ENCODE measurements around the gene ASAP2.

Gene ASAP2

GRCh38 chr2:9279426-9279825 lies 72.8 kb downstream of the ASAP2 start:
- no peak for DNase-seq

DNA sequence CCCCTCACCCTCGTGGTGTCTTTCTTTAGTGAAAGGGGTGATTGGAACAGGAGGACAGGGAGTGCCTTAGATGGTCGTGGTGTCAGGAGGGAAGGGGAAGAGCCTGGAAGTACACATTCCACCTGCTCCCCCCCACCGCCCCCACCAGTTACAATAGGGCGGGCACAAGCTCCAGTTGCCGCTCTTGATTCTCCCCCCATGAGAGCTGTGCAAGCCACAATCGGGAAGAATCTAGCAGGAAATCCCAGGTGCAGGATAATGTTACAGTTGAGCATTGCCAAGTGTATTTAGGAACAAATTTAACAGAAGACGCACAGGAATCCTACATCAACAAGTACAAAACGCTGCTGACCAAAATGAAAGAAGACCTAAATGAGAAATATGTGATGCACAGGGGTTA lies 73.6 kb downstream of the ASAP2 start:
- DNase-seq = no peak

- DNase-seq = no peak
These were observed 74.5 kb downstream of the ASAP2 start for GRCh38 chr2:9281145-9281544.

- no peak for DNase-seq
These were observed 75.8 kb downstream of the ASAP2 start for GRCh38 chr2:9282128-9283112.

DNA sequence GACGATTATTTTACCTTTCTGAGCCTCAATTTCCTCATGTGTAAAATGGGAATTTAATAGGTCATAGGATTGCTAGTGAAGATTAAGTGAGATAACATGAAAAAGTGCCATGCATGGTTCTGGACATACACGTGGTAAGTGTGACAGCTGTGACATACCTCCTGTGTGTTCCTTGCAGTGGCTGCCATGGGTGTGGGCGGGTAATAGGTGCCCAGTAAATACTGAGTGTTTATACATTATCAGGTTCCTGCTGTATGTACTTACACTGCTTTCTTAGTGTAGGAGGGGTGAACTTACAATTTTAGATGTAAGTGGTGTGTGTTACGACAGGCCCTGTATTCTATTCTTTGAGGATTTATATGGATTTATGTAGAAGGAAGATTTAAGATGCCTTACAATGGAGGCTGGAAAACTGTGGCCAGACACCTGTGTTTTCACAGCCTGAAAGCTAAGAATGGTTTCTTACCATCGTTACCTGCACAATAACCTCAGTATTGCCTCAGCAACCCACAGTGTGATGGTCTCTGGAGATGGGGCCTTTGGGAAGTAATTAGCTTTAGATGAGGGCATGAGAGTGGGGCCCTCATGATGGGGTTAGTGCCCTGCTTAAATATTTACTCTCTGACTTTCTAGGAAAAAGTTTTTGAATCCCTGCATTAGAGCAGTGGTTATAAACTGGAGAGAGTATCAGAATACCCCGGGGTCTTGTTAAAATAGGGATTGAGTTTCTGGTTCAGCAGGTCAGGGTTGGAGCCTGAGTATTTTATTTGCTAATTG lies 78.1 kb downstream of the ASAP2 start:
- DNase-seq = no peak

- no peak for DNase-seq
These were observed 78.8 kb downstream of the ASAP2 start for GRCh38 chr2:9285385-9285920.

GRCh38 chr2:9285921-9286320 lies 79.3 kb downstream of the ASAP2 start:
- no peak for DNase-seq

GRCh38 chr2:9286554-9287399 lies 80.2 kb downstream of the ASAP2 start:
- DNase-seq = no peak

DNA sequence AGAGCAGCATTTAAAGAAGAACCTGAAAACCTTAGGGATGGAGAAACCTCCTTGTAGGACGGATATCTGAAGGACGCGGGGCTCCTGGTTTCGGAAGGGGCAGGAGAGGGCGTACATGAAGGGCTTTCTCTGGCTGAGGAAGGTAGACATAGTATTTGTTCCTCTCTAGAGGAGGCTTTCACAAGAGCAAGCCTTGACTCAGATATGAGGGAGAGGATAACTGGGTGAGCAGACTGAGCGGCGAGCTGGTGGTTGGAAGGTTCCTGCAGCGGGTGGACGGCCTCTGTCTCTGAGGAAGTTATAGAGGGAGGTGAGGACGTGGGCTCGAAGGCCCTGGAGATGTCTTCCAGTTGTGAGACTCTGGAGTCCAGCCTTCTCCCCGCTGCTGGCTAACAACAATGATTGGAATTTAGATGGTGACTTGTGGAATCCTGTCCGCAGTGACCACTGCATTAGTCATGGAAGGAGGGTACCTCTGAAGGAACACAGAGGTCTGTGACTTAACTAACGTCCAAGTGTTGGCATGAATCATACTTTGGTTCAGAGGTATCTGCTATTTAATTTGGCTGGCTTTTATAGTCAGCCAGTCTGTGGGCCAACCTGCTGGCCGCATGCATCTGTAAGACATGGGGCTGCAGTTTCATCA lies 80.9 kb downstream of the ASAP2 start:
- peak; percentile 97 for DNase-seq

GRCh38 chr2:9288233-9288632 lies 81.6 kb downstream of the ASAP2 start:
- peak; percentile 91 for DNase-seq

GRCh38 chr2:9288681-9289338 lies 82.2 kb downstream of the ASAP2 start:
- DNase-seq = peak; percentile 57

- peak; percentile 25 for DNase-seq
These were observed 84.7 kb downstream of the ASAP2 start for GRCh38 chr2:9291331-9291730.

GRCh38 chr2:9291866-9292265 lies 85.3 kb downstream of the ASAP2 start:
- DNase-seq = no peak

GRCh38 chr2:9292426-9292825 lies 85.8 kb downstream of the ASAP2 start:
- DNase-seq = no peak

DNA sequence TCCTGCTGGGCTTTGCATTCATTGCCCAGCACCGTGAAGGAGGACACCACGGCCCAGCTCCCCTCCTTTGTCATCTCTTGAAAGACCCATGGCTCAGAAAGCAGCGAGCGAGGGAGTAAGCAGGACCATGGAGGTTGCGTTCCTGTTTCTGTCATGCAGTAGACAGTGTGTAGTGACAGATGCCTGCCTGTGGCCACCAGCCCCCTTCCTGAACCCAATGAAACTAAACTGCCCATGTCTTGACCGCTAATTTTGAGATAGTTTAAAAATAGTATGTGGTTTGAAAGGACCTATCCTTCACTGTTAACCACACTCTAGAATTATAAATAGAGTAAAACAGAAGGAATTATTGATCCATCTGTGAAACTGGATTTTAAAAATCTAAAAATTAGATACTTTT lies 88.2 kb downstream of the ASAP2 start:
- no peak for DNase-seq

- no peak for DNase-seq
These were observed 89.9 kb downstream of the ASAP2 start for GRCh38 chr2:9296559-9296958.

DNA sequence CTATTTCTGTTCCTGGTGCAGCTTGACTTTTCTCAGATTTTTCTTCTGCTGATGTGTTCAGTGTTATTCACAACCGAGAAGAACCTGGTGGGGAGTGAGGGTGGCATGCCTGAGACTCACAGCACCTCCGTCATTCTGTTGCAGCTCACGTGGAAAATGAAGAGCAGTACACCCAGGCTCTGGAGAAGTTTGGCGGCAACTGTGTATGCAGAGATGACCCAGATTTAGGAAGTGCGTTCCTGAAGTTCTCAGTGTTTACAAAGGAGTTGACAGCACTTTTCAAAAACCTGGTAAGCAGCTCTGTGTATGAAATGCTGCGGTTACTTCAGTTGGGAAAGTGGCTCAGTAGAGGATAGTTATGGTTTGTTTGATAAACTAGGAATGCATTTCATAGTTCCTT lies 90.5 kb downstream of the ASAP2 start:
- DNase-seq = no peak

DNA sequence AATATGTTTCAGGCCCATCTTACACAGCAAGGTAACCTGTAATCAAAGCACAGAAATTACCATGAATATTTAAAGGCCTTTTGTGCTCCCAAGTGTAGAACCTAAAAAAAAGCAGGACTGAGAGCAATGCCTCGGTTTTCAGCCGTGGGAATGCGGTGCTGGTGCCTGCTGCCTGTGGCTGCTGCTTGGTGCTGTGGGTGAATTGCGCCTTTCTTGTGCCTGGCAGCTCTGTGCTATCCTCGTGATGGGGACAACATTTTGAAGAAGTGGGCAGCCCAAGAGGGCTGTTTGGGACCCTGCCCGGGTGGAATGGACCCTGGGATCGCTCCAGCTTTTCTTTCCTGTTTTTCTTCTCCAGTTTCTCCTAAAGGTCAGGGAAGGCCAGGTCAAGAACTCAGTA lies 91.2 kb downstream of the ASAP2 start:
- DNase-seq = no peak

- DNase-seq = no peak
These were observed 92.0 kb downstream of the ASAP2 start for GRCh38 chr2:9298583-9298982.

DNA sequence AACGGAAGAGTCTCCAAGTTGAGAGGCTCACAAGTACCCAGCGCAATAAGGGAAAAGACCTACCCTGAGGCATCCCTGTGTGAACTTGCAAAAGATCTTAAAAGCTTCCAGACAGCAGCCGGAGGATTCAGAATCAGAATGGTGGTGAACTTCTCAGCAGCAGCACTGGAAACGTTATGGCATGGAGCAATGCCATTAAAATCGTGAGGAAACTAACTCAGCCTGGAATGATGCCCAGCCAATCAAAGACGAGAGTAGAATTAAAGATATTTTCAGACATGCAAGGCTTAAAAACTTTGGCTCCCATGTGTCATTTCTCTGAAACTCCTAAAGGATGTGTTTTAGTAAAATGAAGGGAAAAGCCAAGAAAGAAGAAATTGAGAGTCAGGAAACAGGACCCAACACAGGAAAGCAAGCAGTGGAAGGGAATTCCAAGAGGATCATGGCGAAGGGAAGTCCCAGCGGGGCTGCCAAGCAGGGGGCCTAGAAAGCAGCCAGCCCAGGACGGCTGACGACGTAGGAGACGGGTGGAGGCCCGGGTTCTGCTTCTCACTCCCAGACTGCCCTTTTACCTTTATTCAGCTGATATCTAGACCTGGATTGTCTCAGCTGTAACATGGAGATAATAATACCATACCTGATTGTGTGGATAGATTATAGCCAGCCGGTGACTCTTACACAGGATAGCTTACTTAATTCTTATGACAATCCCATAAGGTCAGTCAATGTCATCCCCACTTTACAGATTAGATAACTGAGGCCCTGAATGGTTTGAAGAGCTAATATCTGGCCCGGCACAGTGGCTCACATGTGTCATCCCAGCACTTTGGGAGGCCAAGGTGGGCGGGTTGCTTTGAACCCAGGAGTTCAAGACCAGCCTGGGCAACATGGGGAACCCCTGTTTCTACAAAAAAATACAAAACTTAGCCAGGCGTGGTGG lies 92.8 kb downstream of the ASAP2 start:
- DNase-seq = peak; percentile 22
